GM12865 (cell line): ENCODE results near the gene CEACAM5.
"Not testable (repeated sequence)": the region's sequence is repeated elsewhere in the genome, so short reads cannot be mapped to it uniquely, and the experiment has no call there.

Source experiments
- DNase-seq: peaks from one replicate; pipeline ENCODE4 v3.0.0; 2010; ENCODE audit warnings: low read depth
- H3K4me3 ChIP-seq: 2 replicates; pipeline ENCODE4 v1.5.1; 2011; ENCODE audit warnings: mild to moderate bottlenecking, low read depth, low read length, control low read depth
- CTCF ChIP-seq: IDR thresholded peaks from 2 replicates; pipeline ENCODE4 v1.5.1; 2011; ENCODE audit warnings: low read length, control low read depth, low read depth, inconsistent platforms; ENCODE audit not compliant: insufficient read depth; ENCODE audit errors: missing control alignments

Gene CEACAM5

DNA sequence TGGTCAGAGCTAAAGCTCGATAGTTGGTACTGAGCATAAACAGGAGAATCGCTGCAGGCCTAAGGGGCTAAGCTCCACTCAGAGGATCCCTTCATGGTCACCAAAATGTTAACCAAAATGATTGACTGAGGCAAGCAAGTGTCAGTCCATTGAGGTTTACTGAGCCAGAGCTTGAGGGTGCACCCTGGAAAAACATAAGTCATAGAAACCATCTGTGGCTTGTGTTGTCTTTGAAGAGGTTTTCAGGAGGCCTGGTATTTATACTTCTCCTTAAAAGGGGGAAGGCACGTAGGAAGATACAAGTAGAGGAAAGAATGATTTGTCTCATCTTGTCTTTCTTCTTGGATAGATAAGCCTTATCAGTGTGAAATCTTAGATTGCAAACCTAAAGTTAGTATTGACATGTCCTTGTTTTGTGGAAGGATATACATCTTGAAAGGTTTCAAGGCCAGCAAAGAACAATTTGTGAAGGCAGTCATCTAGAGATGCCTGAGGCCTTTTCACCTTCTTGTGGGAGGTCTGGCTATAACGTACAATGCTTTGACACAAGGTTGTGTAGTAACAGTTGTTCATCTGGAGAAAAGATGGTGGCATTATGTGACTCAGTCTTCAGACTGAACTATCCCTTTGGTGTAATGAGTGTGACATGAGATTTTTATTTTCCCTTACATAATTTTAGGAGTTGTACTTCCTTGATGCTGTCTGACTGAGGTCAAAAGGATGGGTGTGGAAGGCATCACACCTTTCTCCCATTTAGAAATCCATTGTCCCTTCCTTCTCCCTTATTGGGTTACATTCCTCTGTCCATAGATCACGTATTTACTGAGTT, 32.2 kb downstream of the CEACAM5 start:
- DNase-seq = no peak
- H3K4me3 ChIP-seq = no peak overlapping the region
- TF ChIP-seq CTCF = no peak

DNA sequence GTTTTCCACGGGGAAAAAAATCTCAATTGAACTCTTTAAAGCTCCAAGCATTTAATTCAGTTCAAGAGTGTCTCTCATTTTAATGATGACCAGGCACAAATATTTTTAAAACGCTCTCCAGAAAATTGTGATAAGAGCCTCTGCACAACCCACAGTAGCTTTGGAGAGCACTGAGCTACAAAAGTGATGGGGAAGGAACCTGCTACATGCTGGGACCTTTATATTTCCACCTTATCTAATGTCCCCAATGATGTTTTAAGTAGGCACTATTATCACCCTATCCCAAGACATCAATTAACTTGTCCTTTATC, 32.8 kb downstream of the CEACAM5 start:
- TF ChIP-seq CTCF = no peak
- DNase-seq = no peak
- H3K4me3 ChIP-seq = no peak overlapping the region

DNA sequence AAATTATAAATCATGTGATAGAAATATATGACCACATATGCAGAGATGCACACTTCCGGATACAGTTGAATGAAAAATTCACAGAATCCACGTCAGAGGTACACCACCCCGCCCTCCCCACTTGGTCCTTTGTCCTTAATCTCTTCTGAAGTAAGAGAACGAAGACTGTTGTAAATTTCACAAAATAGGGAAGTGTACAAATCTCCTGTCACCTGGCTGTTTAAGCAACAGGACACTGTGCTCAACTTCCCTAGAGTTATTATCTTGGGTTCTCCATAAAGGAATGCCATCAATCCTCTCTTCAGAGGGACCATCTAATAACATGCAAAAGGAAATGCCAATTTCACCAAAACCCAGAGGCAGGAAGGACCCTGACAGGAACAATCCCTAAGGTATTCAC, 36.4 kb downstream of the CEACAM5 start:
- TF ChIP-seq CTCF = no peak
- H3K4me3 ChIP-seq = no peak overlapping the region
- DNase-seq = no peak

GRCh38 chr19:41745756-41746155, 37.3 kb downstream of the CEACAM5 start:
- TF ChIP-seq CTCF = no peak
- no peak overlapping the region for H3K4me3 ChIP-seq
- DNase-seq = no peak

DNA sequence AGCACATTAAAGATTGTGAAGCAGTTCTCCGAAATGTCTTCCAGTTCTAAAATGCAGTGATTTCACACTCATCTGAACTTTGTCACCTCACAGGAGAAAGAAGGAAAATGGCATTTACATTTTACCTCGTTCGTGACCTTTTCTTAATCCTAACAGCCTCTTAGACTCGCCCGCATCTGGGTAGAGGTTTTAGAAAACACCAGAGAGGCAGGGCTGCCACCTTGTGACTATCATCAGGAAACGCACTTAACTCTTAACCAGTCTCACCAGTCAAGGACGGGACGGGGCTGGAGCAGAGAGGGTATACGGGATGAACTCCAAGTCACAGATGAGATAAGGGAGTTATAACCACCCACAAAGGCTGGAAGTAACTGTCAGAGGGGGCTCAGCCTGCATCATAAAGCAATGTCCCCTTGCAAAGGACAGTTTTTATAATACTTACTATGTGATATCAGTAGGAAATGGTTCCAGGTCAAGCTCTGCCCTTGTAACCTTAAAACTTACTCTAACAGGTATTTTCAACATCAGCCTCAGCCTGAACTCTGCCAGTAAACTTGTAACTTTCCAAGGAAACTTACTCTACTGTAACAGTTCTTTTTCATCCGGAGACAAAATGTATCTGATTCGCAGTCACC, 38.3 kb downstream of the CEACAM5 start:
- H3K4me3 ChIP-seq = no peak overlapping the region
- peak; percentile 61 for DNase-seq
- TF ChIP-seq CTCF = peak; percentile 46

GRCh38 chr19:41748012-41748411, 39.6 kb downstream of the CEACAM5 start:
- no peak for DNase-seq
- no peak overlapping the region for H3K4me3 ChIP-seq
- TF ChIP-seq CTCF = no peak

- H3K4me3 ChIP-seq, DNase-seq: not testable (repeated sequence)
Observed at GRCh38 chr19:41750248-41751134, 42.1 kb downstream of the CEACAM5 start.
